Dendritic cell treated with granulocyte-macrophage colony-stimulating factor and Interleukin-4, amounts not matched to agents 40 ng/mL and 50 ng/mL, for 4 days (primary cell): Measurements from ENCODE around the gene LMCD1.

ENCODE experiments used
- H3K27ac Mint-ChIP-seq: one replicate; pipeline ENCODE4 v1.8.0; 2022; ENCODE audit warnings: mild to moderate bottlenecking, mixed read lengths
- H3K27me3 Mint-ChIP-seq: one replicate; pipeline ENCODE4 v1.8.0; 2022; ENCODE audit warnings: mild to moderate bottlenecking, mixed read lengths
- H3K36me3 Mint-ChIP-seq: one replicate; pipeline ENCODE4 v1.8.0; 2022; ENCODE audit warnings: low read depth, mixed read lengths
- H3K4me1 Mint-ChIP-seq: one replicate; pipeline ENCODE4 v1.8.0; 2022; ENCODE audit warnings: low read depth, mixed read lengths
- H3K4me3 Mint-ChIP-seq: one replicate; pipeline ENCODE4 v1.8.0; 2022; ENCODE audit warnings: mild to moderate bottlenecking, moderate library complexity, mixed read lengths
- H3K9me3 Mint-ChIP-seq: one replicate; pipeline ENCODE4 v1.8.0; 2022; ENCODE audit warnings: mixed read lengths
- intact Hi-C: fragments of 100-400 bp; cut with micrococcal nuclease; formaldehyde crosslinking; loops from one replicate; pipeline ENCODE4 v1.15.0; 2022

Gene LMCD1

DNA sequence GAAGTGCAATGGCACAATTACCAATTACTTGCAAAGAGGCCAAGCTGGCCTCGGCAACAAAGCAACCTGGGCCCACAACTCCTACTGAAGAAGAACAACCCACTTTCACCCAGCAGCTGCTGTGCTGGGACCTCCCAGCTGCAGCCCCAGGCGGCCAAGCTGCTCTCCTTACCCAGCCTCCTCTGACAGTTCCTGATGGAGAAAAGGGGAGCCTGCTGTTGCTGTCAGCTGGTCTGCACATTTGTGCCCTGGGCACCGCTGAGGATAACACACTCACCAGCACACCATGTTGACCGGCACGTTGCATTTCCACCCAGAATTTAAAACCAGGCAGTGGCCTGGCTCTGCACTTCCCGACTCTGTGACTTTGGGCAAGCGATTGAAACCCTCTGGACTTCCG, 109.3 kb downstream of the LMCD1 start:
- intact Hi-C loops, result no loop called here
- H3K4me1 Mint-ChIP-seq, result peaks cover 13% of the 10 kb centered on the region
- H3K27ac Mint-ChIP-seq, result no peak overlapping the region
- H3K27me3 Mint-ChIP-seq, result peaks cover 16% of the 10 kb centered on the region
- no peaks in the 10 kb centered on the region for H3K36me3 Mint-ChIP-seq
- H3K4me3 Mint-ChIP-seq, result no peak overlapping the region
- no peaks in the 10 kb centered on the region for H3K9me3 Mint-ChIP-seq

DNA sequence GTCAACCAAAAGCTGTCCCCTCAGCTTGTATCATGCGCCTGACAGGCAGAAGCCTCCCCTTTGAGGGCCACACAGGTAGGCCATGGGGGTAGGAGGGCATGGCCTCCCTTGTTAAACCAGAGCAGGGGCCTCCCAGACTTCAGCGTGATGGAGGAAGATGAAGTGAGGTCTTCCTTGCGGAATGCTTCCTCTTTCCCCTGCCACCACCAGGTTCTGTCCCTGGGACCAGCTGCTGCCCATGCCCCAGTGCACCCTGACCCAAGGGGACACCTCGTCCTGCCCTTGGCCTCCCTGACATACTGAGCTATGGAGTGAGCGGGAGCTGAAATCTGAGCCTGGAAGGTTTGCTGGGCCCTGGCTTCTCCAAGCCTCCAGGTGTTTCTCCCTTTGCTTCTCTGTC, 116.3 kb downstream of the LMCD1 start:
- intact Hi-C loops, result no loop called here
- no peaks in the 10 kb centered on the region for H3K27me3 Mint-ChIP-seq
- peaks cover 4% of the 10 kb centered on the region for H3K4me1 Mint-ChIP-seq
- no peaks in the 10 kb centered on the region for H3K36me3 Mint-ChIP-seq
- no peak overlapping the region for H3K4me3 Mint-ChIP-seq
- H3K27ac Mint-ChIP-seq, result no peak overlapping the region
- H3K9me3 Mint-ChIP-seq, result peaks cover 8% of the 10 kb centered on the region

DNA sequence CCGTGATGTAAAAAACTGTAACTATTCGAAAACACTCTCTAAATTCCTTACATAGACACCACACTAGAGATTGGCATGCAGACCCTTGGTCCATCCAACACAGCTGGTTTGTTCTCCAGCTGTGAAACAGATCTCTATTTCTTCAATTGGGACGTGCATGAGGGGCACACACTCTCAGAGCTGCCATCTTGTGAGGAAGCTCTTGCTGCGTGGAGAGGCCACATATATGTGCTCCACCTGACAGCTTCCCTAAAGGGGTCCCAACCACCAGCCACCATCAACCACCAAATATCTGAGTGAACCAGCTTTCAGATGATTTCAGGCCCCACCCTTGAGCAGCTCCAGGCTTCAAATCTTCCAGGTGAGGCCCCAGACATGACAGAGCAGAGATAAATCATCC, 117.3 kb downstream of the LMCD1 start:
- Mint-ChIP-seq H3K36me3 (no peaks in the 10 kb centered on the region), H3K27ac (no peak overlapping the region), H3K4me3 (no peak overlapping the region), H3K27me3 (peaks cover 5% of the 10 kb centered on the region), H3K4me1 (peaks cover 11% of the 10 kb centered on the region), H3K9me3 (peaks cover 8% of the 10 kb centered on the region)
- intact Hi-C loops, result no loop called here

DNA sequence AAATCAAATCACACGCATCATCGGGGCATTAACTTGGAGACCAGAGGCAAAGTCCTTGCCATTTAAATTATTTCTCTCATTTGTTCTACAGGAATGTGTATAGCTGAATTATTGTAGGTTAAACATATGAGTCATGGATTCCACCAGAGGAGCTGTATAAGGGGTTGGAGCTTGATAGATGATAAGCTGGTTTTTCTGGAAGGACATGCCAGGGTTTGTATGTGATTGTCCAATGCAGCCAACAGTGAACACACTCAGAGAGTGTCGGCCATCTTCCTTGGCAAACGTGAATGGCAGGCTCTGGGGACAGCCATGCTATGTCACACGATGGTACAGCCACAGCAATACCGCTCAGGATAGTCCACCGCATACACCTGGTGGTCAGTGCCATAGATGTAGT, 117.9 kb downstream of the LMCD1 start:
- intact Hi-C loops, result no loop called here
- Mint-ChIP-seq H3K36me3 (no peaks in the 10 kb centered on the region), H3K4me1 (peaks cover 11% of the 10 kb centered on the region), H3K9me3 (peaks cover 8% of the 10 kb centered on the region), H3K4me3 (no peak overlapping the region), H3K27ac (no peak overlapping the region), H3K27me3 (peaks cover 8% of the 10 kb centered on the region)

DNA sequence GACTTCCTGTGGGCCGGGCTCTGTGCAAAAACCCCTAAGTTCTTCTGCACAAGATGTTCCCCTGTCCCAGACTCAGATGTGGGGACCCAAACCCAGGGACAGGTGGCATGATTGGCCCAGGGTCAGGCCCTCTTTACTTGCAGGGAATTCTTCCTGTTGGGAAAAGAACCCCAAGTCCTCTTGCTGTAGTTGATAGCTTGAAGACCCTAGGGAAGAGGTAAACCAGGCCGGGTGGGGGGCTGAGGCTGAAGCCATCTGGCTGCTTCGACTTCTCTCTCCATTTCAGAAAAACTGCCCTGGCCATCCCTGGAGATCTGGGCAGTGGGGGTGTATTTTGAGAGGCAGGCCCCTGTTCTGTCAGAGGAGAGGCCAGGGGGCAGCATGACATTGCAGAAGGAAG, 119.5 kb downstream of the LMCD1 start:
- Mint-ChIP-seq H3K9me3 (peaks cover 8% of the 10 kb centered on the region), H3K4me3 (no peak overlapping the region), H3K36me3 (no peaks in the 10 kb centered on the region), H3K27me3 (peaks cover 13% of the 10 kb centered on the region), H3K27ac (no peak overlapping the region), H3K4me1 (peaks cover 11% of the 10 kb centered on the region)
- intact Hi-C loops, result loop anchor here (5.0 kb wide), 1 partner anchor 139 kb away; no protein-coding TSS in a partner anchor

DNA sequence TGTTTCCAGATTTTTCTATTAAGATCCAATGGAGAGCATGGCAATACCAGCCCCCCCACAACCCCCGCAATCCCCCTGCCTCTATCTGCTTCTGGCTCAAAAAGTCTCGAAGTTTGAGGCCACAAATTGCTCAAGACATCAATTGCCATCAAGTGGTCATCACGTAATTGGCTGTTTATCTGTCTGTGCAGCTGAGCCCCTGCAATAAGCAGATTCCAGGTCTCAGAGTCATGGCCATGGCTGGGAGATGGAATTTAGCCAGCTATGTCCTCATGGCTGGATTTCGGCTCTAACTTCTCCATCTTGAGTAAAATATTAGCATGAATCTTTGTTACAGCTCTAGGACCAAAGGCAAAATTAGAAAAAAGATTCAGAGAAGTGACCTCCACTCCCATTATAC, 120.2 kb downstream of the LMCD1 start:
- peaks cover 11% of the 10 kb centered on the region for H3K4me1 Mint-ChIP-seq
- no peak overlapping the region for H3K27ac Mint-ChIP-seq
- intact Hi-C loops, result loop anchor here (5.0 kb wide), 1 partner anchor 140 kb away; no protein-coding TSS in a partner anchor
- peaks cover 8% of the 10 kb centered on the region for H3K9me3 Mint-ChIP-seq
- H3K36me3 Mint-ChIP-seq, result no peaks in the 10 kb centered on the region
- no peak overlapping the region for H3K4me3 Mint-ChIP-seq
- H3K27me3 Mint-ChIP-seq, result peaks cover 13% of the 10 kb centered on the region

DNA sequence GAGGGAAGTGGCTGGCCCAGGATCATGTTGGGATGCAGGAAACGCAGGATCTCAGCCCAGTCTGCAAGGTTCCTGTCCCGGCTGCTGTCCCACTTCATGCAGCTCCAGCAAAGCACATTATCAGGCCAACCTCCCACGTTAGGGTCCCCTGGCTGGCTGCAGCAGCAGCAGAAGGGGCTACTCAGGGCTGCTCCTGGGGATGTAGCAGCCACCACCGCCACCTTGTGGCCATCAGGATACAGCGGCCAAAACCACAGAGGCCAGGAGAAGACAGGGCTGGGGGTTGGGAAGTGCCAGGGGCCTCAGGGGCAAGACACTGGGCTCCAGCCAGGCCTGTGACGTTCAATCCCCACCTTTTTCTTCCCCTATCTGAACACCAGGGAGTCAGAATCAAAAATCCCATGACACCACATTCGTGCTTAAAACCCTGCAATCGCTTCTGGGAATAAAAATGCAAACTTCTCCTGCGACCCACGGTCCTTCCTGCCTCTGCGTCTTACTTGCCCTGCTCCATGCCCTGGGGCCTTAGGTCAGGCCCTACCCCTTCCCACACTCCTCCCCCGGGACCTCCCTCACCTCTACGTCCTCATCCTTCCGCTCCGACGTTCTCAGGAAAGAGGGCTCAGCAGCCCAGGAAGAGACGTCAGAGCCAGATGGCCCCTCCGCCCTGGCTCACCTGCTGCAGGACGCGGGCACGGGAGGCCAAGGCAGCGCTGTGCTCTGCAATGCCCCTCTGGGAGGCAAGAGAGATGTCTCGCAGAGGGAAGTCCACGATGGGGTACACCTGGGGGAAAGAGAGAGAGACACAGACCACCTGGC, 121.5 kb downstream of the LMCD1 start:
- Mint-ChIP-seq H3K27ac (peak overlapping the region; percentile 10), H3K36me3 (no peaks in the 10 kb centered on the region), H3K4me3 (peak overlapping the region; percentile 44), H3K27me3 (peaks cover 13% of the 10 kb centered on the region), H3K9me3 (peaks cover 8% of the 10 kb centered on the region), H3K4me1 (peaks cover 16% of the 10 kb centered on the region)
- intact Hi-C loops, result loop anchor here (1.0 to 5.0 kb wide), 3 partner anchors 141 to 206 kb away; no protein-coding TSS in a partner anchor

DNA sequence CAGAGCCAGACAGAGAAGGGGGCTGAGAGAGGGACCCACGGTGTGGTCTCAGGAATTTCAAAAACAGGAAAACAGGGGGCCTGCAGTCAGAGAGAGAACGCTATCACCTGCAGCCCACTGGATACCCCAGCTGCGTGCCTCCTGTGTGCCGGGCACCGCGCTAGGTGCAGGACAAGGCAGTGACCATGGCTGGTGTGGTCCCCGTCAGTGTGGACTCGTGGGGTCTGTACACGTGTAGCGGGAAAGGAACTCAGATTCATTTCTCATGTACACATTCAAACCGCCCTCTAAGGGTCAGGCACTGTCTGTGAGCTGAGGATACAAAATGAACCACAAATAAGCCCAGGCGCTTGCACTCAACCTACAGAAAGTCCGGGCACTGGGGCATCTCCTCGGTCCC, 122.1 kb downstream of the LMCD1 start:
- Mint-ChIP-seq H3K27ac (no peak overlapping the region), H3K4me1 (peaks cover 16% of the 10 kb centered on the region), H3K36me3 (no peaks in the 10 kb centered on the region), H3K27me3 (peaks cover 13% of the 10 kb centered on the region), H3K9me3 (peaks cover 6% of the 10 kb centered on the region), H3K4me3 (no peak overlapping the region)
- intact Hi-C loops, result loop anchor here (1.0 to 5.0 kb wide), 3 partner anchors 141 to 206 kb away; no protein-coding TSS in a partner anchor
